ENCODE data around the gene ABHD2.
A peak's percentile ranks its signal among the peaks of the same experiment; 100 is the strongest.

ABHD2 gene

GRCh38 chr15:89175617-89176191, 87.4 kb downstream of the ABHD2 start:
- no peak overlapping the region for H3K4me3 ChIP-seq (ENCODE audit: low read depth, low read length)

GRCh38 chr15:89177116-89177515, 88.9 kb downstream of the ABHD2 start:
- TF ChIP-seq CTCF (IDR thresholded peaks at IDR 0.05; ENCODE audit: borderline replicate concordance, insufficient read depth, low read depth, low read length), result no peak
- no peak overlapping the region for H3K4me3 ChIP-seq (ENCODE audit: low read depth, low read length)

More at GRCh38 chr15:89175617-89176191, 87.4 kb downstream of the ABHD2 start:
- TF ChIP-seq CTCF (IDR thresholded peaks at IDR 0.05; ENCODE audit: borderline replicate concordance, insufficient read depth, low read depth, low read length), result no peak

- TF ChIP-seq CTCF (IDR thresholded peaks at IDR 0.05; ENCODE audit: borderline replicate concordance, insufficient read depth, low read depth, low read length), result peak; percentile 79
- H3K4me3 ChIP-seq (ENCODE audit: low read depth, low read length), result no peak overlapping the region
Measured at GRCh38 chr15:89177633-89178306, 89.5 kb downstream of the ABHD2 start.

- TF ChIP-seq CTCF (IDR thresholded peaks at IDR 0.05; ENCODE audit: borderline replicate concordance, insufficient read depth, low read depth, low read length), result no peak
- no peak overlapping the region for H3K4me3 ChIP-seq (ENCODE audit: low read depth, low read length)
Measured at GRCh38 chr15:89178307-89178977, 90.2 kb downstream of the ABHD2 start.

GRCh38 chr15:89179966-89180875, 92.0 kb downstream of the ABHD2 start:
- no peak for TF ChIP-seq CTCF (IDR thresholded peaks at IDR 0.05; ENCODE audit: borderline replicate concordance, insufficient read depth, low read depth, low read length)
- H3K4me3 ChIP-seq (ENCODE audit: low read depth, low read length), result no peak overlapping the region

GRCh38 chr15:89184357-89184756, 96.1 kb downstream of the ABHD2 start:
- TF ChIP-seq CTCF (IDR thresholded peaks at IDR 0.05; ENCODE audit: borderline replicate concordance, insufficient read depth, low read depth, low read length), result no peak
- H3K4me3 ChIP-seq (ENCODE audit: low read depth, low read length), result no peak overlapping the region

Data from GM12875 (cell line).